GM18520 (cell line): Measurements from ENCODE around the gene KLHL2.

Experiments
- ATAC-seq: cut with Tn5 transposase; IDR thresholded peaks from one replicate; pipeline ENCODE4 v1.9.1; 2021; ENCODE audit not compliant: unreplicated experiment

Gene KLHL2

DNA sequence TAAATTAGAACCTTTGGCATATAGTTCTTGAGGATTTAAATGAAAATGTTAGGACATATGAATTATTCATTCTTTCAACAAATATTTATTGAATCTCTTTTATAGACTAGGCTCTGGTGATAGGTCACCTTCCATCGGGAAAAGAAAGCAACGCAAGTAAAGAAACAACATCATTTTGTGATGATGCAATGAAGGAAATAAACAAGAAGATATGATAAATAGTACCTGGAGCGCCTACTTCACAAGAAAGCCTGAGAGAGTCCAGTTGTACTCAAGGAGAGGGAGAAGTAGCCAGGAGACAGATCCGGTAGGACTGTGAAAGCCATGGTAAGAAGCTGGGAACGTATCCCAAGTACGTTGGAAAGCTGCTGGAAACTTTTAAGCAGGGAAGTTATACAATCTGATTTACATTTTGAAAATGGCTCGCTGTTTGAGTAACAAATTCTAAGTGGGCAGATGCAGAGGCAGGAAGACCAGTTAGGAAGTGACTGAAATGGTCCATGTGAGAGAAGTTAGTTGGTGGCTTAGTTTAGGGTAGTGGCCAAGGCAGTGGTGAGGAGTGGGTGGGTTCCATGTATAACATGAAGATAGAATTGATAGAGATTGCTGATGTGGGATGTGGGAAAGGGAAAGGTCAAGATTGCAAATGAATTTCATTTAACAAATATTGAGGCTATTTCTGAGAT lies 153.8 kb downstream of the KLHL2 start:
- no peak for ATAC-seq

DNA sequence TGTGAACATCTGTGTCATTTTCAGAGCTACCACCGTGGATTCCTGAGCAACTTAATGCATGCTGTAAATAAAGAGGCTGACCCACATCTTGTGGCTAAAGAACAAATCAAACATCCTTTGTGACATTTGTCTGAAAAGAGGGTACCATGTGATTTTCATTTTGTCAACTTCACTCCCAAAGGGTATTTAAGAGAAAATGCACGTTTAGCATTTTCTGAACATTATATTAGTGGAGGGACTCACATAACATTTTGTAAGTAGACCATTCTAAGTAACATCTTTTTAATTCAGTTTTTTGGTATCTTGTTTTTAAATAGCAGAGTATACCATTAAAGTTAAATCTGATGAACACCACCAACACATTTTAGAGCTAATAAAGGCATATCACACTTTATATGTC lies 154.4 kb downstream of the KLHL2 start:
- ATAC-seq, result no peak

DNA sequence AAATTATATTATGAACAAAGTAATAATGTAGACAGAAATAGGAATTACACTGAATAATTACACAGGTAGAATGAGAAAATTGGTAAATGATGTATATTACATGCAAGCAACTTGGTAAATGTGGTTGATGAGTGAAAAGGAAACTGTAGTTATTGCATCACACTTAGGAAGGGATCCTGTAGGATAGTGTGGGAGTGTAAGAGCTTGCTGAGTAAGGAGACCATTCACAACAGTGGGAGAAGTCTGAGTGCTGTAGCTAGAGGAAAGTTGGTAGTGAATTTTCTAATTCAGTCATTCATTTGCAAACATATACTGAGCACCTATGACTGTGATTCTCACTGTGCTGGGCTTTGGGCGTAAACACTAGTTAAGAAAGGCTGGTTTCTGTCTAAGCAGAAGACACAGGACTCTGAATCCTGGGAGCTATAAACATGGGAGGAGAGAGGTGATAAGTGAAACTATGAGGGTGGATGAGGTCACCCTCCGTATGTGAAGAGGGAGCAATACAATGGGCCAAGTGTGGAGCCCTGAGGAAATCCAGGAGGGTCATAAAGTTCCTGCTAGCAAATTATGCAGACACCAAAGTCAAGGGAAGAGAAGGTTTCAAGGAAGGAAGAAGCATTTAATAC lies 157.2 kb downstream of the KLHL2 start:
- no peak for ATAC-seq

DNA sequence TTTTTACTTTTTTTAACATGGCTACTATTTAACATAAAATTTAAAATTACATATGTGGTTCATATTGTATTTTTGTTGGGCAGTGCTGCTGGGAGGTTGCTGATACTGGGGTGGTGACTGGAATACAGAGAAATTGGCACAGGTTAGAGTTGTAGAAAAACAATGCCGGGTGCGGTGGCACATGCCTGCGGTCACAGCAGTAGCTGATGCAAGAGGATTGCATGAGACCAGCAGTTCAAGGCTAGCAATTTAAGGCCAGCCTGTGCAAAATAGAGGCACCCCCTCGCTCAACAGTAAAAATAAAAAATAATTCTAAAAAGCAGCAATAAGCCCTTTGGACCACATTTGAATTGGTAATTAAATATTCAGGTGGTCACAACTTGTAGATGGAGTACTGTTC lies 159.7 kb downstream of the KLHL2 start:
- ATAC-seq, result no peak

DNA sequence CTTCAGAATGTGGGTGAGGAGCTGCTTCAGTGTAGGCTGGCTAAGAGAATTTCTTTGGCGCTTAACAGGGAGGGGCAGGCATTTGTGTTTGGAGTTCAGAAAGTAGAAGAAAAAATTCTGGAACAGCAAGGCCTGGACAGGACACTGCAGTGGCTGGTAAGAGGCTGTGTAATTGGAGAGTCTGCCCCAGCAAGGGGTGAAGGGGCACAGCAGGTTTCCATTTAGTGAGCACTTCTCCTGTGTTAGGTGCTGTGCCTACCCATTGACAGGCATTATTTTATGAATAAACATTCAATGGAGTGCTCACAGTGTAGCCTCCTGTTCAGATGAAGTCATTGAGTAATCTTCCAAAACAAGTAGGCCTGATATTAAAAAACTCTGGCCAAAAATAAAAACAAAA lies 160.8 kb downstream of the KLHL2 start:
- no peak for ATAC-seq

DNA sequence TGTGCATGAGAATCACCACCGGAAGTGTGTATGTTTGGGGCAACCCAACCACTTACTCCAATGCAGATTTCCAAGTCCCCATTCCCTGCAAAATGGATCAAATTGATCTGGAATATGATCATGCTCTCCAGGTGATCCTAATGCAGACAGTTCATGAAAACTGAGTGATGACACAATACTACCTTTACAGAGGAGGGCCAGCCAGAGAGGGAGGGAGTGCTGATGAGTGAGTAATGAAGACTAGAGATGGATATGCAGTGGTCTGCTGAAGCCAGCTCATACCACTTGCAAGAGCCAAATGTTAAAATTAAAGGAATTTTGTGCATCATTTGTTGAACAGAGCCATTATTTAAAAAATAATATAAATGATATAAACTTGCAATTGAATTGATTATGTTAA lies 161.2 kb downstream of the KLHL2 start:
- no peak for ATAC-seq

DNA sequence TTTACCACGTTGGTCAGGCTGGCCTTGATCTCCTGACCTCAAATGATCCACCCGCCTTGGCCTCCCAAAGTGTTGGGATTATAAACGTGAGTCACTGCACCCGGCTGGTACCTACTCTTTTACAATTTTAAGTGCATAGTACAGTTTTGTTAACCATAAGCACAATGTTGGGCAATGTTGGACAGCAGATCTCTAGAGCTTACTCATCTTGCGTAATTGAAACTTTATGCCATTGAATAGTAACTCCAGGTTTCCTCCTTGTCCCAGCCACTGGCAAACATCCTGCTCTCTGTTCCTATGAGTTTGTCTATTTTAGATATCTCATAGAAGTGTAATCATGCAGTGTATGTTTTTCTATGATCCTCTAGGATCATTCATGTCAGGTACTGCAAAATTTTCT lies 162.2 kb downstream of the KLHL2 start:
- no peak for ATAC-seq

DNA sequence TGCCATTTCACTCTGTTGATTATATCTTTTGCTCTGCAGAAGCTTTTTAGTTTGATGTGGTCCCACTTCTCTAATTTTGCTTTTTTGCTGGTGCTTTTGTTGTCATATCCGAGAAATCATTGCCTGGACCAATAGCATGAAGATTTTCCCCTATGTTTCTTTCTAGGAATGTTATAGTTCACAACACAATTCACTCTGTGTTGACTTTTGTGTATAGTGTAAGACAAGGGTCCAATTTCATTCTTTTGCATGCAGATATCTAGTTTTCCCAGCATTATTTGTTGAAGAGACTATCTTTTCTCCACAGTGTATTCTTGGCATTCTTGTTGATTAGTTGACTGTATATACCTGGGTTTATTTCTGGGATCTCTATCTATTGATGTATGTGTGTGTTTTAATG lies 163.2 kb downstream of the KLHL2 start:
- no peak for ATAC-seq
